GM19351 (cell line): ENCODE data around the gene SLTM.
"Not testable (repeated sequence)": the region's sequence is repeated elsewhere in the genome, so short reads cannot be mapped to it uniquely, and the experiment has no call there.

Source experiments
- ATAC-seq: cut with Tn5 transposase; IDR thresholded peaks from one replicate; pipeline ENCODE4 v1.9.1; 2021; ENCODE audit warnings: mild to moderate bottlenecking, moderate library complexity; ENCODE audit not compliant: unreplicated experiment

The SLTM gene

GRCh38 chr15:58877999-58878825 lies 55.3 kb downstream of the SLTM start:
- ATAC-seq = no peak

DNA sequence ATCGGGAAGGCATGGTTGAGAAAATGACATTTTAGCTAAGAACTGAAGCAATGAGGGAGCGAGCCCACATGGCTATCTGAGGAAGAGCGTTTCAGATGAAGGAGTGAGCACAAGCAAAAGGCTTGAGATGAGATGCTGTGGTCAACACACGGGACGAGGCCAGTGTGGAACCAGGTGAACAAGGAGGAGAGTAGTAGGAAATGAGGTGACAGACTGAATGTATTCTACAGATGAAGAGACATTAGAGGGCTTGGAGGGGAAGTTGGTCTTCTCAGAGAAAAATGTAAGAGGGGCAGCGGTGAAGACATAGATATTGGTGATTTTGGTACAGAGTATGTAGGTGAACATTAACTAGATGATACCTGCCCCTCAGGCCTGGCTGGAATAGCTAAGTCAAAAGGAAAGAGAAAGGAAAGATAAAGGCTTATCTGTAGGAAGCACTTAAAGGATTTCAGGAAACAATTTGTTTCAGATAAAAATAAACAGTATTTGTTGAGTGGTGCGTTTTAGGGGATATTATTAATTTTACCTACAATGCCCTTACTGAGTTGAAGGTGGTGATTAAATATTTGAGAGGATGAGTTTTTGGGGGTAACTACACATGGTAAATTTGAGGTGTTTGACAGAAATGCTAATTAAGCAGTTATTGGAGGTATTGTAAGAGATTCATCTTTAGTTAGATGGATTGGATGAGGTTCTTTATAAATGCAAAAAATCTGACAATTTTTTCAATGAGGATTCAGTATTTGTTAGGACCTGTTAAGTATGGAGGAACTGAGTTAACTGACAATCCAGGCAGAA lies 57.0 kb downstream of the SLTM start:
- no peak for ATAC-seq

DNA sequence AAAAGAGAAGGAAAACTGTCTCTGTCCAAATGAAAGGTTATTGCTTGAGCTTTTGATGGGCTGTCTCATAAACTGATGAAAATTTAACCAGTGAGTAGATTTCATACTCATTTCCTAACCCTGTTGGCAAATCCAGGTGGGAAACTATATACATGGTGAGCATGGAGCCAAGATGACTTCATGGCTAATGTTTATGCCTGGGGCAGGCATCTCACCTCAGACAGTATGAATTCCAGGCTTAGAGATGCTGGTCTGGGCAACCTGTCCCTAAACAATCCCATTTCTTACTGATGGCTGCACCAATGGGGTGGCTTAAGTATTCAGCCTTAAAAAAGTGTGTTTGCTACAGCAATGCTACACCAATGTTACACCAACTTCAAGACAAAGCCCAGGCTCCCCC lies 58.1 kb downstream of the SLTM start:
- ATAC-seq = no peak

GRCh38 chr15:58873267-58873666 lies 60.2 kb downstream of the SLTM start:
- ATAC-seq = no peak

GRCh38 chr15:58870451-58870850 lies 63.0 kb downstream of the SLTM start:
- ATAC-seq = no peak

GRCh38 chr15:58867926-58868325 lies 65.6 kb downstream of the SLTM start:
- ATAC-seq = no peak

- ATAC-seq = no peak
These were observed 68.0 kb downstream of the SLTM start for GRCh38 chr15:58865425-58865880.

GRCh38 chr15:58864602-58865424 lies 68.7 kb downstream of the SLTM start:
- ATAC-seq = no peak

DNA sequence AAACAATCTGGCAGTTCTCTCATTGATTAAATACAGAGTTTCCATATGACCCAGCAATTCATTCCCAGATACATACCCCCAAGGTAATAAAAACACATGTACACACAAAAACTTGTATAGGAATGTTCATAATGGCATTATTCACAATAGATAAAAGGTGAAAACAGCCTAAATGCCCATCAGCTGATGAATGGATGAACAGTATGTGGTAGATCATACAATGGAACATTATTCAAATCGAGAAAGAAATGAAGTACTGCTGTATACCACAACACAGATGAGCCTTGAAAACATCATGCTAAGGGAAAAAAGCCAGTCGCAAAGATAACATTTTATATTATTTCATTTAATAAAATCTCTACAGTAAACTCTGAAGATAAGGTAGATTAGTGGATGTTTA lies 71.2 kb downstream of the SLTM start:
- ATAC-seq = no peak

- not testable (repeated sequence) for ATAC-seq
These were observed 76.9 kb downstream of the SLTM start for GRCh38 chr15:58856621-58857020.

DNA sequence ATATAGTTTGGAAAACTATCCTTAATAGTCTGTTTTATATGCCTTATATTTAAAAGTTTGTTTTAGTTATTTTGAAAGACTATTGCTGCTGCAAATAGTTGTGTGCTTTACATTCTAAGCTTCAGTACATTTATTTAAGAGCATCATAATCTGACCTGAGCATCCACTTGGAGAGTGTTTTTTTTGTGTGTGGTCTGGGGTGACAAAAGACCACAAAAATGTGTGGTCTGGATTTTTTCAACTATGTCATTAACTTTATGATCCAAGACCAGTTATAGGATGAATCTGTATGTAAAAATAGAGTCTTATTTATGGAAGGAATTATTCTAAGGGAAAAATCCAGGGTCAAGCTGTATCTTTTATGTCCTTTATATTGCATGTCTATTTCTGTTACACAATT lies 77.4 kb downstream of the SLTM start:
- no peak for ATAC-seq

DNA sequence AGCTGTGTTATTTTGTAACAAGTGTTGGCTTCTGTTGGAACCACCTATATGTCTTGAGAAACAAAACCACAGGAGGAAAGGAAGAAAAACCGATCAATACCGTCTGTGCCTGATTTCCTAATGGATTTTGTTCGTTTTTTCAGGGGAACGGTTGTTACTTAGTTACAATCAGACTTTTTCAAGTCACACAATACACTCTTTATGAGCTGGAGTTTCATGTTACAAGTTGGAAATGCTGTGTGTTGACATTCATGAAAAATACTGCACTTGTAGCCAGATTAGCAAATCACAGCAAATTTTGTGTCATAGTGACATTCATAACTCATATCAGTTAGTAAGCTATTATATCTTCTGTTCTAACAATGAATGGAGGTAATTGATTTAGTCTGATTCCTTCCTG lies 78.9 kb downstream of the SLTM start:
- no peak for ATAC-seq

- ATAC-seq = no peak
These were observed 81.1 kb downstream of the SLTM start for GRCh38 chr15:58852347-58852746.

DNA sequence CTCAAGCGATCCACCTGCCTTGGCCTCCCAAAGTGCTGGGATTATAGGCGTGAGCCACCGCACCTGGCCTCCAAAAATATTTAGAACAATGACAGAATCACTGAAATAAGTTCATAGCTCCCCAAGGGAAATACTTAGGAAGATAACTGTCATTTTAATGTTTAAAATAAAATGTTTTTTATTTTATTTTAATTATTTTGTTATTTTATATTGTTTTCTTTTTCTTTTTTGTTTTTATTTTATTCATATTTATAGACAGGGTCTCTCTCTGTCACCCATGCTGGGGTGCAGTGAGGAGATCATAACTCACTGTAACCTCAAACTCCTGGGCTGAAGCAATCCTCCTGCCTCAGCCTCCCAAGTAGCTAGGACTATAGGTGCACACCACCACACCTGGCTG lies 82.3 kb downstream of the SLTM start:
- ATAC-seq = not testable (repeated sequence)

- ATAC-seq = no peak
These were observed 90.6 kb downstream of the SLTM start for GRCh38 chr15:58842713-58843396.

- ATAC-seq = no peak
These were observed 93.4 kb downstream of the SLTM start for GRCh38 chr15:58840048-58840447.

- ATAC-seq = peak; percentile 48
These were observed 94.0 kb downstream of the SLTM start for GRCh38 chr15:58839485-58839884.

GRCh38 chr15:58833681-58834426 lies 99.6 kb downstream of the SLTM start:
- not testable (repeated sequence) for ATAC-seq

GRCh38 chr15:58830556-58830955 lies 102.9 kb downstream of the SLTM start:
- ATAC-seq = no peak
